ENCODE measurements around the gene TBC1D24.
"Not testable (repeated sequence)": the region's sequence is repeated elsewhere in the genome, so short reads cannot be mapped to it uniquely, and the experiment has no call there.

The TBC1D24 gene

DNA sequence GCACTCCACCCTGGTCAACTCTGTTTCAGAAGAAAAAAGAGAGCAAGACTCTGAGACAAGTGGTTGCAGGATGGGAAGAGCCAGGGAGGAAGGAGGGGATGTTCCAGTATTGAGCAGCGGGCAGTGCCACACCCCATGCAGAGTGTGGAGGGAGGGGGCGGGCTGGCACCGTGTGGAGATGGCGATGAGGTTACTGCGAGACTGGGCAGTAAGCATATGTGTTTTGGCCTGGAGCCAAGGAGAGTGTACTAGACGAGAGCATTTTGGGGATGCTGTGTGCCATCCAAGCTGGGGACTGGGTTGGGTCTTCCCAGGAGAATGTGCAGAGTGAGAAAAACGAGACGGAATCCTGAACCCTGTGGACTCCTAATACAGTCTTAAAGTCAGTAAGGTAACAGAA, 3.4 kb downstream of the TBC1D24 start:
- H3K27ac ChIP-seq = no peak overlapping the region
- TF ChIP-seq, protein P1, sequence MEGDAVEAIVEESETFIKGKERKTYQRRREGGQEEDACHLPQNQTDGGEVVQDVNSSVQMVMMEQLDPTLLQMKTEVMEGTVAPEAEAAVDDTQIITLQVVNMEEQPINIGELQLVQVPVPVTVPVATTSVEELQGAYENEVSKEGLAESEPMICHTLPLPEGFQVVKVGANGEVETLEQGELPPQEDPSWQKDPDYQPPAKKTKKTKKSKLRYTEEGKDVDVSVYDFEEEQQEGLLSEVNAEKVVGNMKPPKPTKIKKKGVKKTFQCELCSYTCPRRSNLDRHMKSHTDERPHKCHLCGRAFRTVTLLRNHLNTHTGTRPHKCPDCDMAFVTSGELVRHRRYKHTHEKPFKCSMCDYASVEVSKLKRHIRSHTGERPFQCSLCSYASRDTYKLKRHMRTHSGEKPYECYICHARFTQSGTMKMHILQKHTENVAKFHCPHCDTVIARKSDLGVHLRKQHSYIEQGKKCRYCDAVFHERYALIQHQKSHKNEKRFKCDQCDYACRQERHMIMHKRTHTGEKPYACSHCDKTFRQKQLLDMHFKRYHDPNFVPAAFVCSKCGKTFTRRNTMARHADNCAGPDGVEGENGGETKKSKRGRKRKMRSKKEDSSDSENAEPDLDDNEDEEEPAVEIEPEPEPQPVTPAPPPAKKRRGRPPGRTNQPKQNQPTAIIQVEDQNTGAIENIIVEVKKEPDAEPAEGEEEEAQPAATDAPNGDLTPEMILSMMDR (IDR thresholded peaks at IDR 0.05) = no peak
- no peak for TF ChIP-seq ZFX (IDR thresholded peaks at IDR 0.05; ENCODE audit: borderline replicate concordance)

DNA sequence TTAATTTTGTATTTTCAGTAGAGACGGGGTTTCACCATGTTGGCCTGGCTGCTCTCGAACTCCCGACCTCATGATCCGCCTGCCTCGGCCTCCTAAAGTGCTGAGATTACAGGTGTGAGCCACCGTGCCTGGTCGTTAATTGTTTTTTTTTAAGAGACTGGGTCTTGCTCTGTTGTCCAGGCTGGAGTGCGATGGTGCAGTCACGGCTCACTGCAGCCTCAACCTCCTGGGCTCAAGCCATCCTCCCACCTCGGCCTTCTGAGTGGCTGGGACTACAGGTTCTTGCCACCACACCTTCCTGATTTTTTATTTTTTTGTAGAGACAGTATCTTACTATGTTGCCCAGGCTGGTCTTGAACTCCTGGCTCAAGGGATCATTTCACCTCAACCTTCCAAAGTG, 5.1 kb downstream of the TBC1D24 start:
- not testable (repeated sequence) for H3K27ac ChIP-seq

DNA sequence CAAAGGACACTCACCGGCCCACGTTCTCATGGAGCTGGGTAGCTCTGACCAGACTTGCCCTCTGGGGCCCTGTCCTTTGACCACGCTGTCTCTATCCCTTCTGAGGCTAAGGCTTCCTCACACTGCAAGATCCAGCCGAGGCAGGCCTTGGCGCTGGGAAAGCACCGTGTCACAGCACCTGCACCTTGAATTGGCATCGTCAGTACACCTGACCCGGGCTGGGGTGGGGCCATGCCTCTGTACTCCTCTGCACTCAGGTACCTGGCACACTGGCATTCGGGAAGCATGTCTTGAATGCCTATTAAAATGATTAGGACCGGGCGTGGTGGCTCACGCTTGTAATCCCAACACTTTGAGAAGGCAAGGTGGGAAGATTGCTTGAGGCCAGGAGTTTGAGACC, 6.0 kb downstream of the TBC1D24 start:
- TF ChIP-seq, protein P1 (IDR thresholded peaks at IDR 0.05) = no peak
- no peak for TF ChIP-seq ZFX (IDR thresholded peaks at IDR 0.05; ENCODE audit: borderline replicate concordance)
- H3K27ac ChIP-seq = peak overlapping the region; percentile 23; the same call in 1 of the 2 replicates

DNA sequence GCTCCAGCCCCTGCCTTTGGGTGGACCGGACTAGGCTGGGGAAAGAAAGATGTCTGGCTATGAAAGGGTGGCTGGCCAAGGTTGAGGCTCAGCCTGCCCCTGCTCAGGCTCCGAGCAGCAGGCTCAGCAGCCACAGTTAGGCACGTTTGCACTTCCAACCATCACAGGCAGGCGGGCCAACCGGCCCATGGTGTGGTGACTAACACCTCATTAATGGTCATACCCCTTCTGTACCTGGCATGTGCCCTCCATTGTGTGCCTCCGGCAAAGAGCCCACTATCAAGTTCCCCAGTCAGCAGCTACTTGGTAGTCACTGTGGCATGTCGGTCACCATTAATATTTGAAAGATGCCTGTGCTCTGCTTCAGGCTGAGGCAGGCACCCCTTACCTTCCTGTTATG, 6.7 kb downstream of the TBC1D24 start:
- TF ChIP-seq, protein P1 (IDR thresholded peaks at IDR 0.05) = no peak
- TF ChIP-seq ZFX (IDR thresholded peaks at IDR 0.05; ENCODE audit: borderline replicate concordance) = no peak

DNA sequence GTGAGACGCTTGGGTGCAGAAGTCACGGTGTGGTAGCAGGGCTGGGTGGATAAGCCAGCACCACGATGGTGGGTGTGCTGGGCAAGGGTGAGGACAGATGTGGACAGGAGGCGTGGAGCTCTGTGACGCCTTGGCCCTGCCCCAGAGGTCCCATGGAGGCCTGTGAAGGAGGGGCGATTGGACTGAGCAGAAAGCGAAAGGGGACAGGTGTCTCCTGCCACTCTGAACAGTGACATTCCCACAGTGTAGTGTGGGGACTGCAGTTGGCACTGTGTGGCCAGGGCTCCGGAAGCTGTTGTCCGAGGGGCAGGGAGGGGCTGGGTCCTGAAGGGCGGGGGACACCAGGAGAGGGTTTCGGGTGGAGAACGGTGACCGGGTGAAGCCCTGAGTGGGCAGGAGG, 7.3 kb downstream of the TBC1D24 start:
- no peak overlapping the region for H3K27ac ChIP-seq

More for the DNA sequence above, 6.7 kb downstream of the TBC1D24 start:
- H3K27ac ChIP-seq = peak overlapping the region; percentile 23; the same call in 1 of the 2 replicates

DNA sequence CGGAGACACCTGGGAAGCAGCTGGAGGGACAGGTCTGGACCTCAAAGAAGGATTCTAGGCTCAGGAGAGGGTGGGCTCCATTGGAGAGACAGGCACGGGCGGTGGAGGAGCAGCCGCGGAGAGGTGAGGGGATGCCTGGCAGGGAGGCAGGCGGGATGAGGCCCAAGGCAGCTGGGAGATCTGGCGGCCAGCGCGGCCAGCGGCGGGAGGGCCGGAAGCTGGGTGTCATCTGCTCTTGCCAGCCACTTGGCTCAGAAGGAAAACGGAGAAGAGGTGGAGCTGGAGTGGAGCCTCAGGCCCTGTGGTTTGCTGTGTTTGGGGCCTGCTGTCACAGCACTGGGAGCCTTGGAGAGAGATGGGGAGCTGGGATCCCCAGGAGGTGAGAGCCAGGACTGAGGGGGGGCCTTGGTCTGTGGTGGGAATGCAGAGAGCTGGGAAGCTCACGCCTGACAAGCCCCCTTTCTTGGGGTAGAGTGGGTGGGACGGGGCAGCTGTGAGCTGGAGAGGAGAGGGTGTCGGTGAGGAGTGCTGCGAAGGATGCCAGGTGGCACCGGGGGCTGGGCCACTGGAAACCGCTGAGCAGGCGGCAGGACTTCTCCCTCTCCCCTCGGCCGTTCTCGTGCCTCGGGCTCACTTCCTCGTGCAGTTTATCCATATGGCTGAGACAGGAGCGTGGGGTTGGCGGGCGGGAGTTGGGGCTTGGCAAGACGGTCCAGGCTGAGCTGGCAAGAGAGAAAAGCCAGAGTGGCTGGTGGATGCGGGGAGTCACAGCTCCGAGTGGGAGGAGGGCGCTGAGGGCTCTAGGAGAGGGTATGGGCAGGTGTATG, 8.0 kb downstream of the TBC1D24 start:
- H3K27ac ChIP-seq = no peak overlapping the region
- TF ChIP-seq, protein P1 (IDR thresholded peaks at IDR 0.05) = no peak

More for the DNA sequence above, 7.3 kb downstream of the TBC1D24 start:
- TF ChIP-seq, protein P1 (IDR thresholded peaks at IDR 0.05) = no peak
- TF ChIP-seq ZFX (IDR thresholded peaks at IDR 0.05; ENCODE audit: borderline replicate concordance) = no peak

DNA sequence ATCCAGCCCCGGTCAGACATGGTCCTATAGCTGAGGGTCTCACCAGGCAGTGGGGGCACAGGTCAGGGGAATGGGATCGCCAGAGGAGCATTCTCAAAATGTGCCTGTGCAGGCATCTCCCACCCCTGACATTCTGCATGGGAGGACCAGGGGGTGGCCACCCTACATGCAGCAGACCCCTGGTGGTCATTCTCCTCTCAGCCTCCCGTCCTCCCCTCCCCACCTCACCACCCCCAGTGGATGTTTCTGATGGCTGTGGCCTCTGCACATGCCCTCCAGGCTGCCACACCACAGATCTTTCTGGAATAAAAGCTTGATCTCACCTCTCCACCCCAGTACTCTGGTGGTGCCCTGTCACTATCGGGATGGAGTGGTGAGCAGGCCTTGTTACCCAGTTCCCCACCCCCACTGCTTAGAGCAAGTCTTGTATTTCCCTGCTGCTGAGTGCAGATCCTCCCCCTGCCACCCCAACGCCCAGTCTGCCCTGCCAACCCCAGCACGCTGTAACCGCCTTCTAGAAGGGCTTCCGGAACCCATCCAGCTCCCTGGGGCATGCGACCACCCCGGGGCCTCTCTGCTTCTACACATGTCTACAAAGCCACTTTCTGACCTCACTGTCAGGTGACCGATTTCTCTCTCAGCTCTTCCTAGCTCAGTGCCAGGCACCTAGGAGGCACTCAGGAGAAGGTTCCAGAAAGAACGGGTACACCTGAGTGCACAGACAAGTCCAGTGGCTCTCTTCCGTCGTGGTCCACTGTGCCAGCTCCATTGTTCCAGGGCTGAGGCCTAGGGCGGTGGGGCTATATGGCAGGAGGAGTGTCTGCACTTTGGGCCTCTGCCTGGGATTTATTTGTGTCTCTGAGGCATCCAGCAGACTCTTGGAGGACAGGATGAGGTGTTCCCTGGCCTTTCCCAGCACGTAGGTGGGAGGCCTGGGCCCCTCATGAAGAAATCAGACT, 9.3 kb downstream of the TBC1D24 start:
- no peak overlapping the region for H3K27ac ChIP-seq

More for the DNA sequence above, 9.3 kb downstream of the TBC1D24 start:
- TF ChIP-seq, protein P1 (IDR thresholded peaks at IDR 0.05) = no peak
- TF ChIP-seq ZFX (IDR thresholded peaks at IDR 0.05; ENCODE audit: borderline replicate concordance) = no peak

Data from 22Rv1 (cell line).